ENCODE results near the gene KIF3B.
"Not testable (repeated sequence)": the region's sequence is repeated elsewhere in the genome, so short reads cannot be mapped to it uniquely, and the experiment has no call there.

Gene KIF3B

GRCh38 chr20:32357869-32358631 lies 80.6 kb downstream of the KIF3B start, which contains the start of gene ASXL1:
Gene ASXL1 (plus strand): TSS chr20:32358331. CDS start chr20:32358776, 445 bp downstream.
- peak; percentile 93 for DNase-seq

GRCh38 chr20:32358632-32358882 lies 81.1 kb downstream of the KIF3B start:
- DNase-seq: no peak

DNA sequence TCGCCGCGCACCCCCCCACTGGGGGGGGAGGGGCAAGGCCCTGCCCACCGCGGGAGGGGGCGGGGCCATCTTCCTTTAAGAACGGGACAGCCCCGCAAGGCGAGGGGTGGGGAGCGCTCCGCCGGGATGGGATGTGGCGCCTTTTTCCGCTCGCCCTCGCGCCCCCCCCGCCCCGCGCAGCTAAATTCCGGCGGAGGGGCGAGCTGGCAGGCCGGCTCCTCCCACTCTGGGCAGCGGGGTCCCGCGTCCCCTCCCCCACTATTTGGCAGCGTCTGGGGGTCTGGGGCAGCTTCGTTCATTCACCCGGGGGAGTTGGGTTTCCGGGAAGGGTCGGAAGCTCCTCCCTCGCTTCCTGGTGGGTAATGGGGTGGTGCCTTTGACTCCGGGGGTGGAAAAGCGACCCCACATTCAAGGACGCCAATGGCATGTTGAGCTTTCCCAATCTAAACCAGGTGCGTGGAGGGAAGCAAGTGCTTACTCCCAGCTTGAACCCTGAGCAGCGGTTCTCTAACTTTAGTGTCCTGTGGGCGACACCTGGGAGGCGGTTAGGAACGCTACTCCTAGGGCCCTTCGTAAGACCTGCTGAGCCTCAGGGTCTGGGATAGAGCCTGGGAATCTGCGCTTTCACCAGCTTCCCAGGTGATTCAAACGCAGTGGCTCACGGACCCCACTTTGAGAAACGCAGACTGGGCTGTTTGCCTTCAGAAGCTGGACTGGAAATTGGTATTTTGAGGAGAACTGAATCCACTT lies 81.6 kb downstream of the KIF3B start:
- DNase-seq: peak; percentile 17

DNA sequence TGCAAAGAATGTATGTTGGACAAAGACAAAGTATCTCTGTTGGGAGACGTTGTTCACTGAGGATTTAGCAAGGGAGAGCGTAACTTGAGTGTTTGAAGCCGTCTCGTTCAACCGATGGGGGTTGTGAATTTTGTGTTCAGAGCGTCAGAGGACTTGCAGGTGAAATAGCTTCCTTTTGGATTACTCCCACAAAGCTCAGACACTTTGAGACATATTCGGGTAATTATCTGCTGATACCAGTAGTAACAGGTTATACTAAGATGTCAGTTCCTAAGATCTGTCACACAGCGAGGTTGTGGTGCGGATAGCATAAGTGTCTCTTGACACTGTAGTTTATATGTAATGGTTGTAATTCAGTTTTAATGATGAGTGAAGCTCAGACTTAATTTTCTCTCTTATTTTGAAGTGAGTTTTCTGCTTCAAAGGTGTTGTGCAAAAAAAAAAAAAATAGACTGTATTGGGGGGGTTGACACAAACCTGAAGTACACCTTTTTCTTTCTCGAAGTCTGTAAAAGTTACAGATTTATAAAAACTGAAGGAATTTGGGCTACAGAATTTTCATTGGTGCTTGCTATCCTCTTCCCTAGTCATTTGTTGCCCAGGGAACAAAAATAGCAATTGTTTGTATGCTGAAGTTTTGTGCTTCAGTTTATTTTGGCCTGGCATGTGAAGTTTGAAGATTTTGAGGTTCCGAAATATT lies 82.3 kb downstream of the KIF3B start:
- no peak for DNase-seq

GRCh38 chr20:32360333-32360634 lies 82.8 kb downstream of the KIF3B start:
- DNase-seq: no peak

DNA sequence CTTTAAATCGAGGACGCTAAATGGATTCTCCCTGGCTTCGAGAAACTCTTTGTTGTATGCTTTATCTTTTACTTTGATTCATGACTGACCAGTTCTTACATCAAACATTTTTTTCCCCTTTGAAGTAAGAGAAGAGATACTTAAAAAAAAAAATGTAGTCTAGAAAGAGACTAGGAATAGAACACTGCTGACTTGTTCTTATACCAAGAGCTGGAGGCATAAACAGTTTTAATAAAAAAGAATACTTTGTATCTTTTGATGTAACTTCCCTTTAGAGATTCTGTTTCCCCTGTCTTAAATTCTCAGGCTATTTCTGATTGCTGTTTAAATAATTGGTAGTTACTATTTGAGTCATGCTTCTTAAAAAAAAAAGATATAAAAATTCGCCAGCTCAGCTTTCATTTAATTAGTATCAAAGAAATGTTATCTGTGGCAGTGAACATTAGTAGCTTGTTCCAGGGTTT lies 85.5 kb downstream of the KIF3B start:
- no peak for DNase-seq

DNA sequence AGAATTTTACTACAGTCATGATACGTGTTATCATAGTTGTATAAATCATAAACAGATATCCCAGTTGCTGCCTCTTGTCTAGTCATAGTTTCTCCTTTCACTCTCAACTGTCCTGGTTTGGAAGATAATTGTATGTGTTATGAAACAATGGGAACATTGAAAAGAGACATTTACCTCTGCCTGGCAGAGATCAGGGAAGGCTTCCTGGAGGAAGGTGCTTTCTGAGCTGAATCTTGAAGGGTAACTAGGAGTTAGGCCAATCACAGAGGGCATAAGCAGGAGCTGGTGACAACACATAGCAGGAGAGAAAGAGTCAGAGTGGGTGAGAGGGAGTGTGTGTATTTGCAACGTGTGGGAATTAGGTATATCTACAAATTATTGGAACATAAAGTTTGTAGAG lies 86.0 kb downstream of the KIF3B start:
- DNase-seq: no peak

DNA sequence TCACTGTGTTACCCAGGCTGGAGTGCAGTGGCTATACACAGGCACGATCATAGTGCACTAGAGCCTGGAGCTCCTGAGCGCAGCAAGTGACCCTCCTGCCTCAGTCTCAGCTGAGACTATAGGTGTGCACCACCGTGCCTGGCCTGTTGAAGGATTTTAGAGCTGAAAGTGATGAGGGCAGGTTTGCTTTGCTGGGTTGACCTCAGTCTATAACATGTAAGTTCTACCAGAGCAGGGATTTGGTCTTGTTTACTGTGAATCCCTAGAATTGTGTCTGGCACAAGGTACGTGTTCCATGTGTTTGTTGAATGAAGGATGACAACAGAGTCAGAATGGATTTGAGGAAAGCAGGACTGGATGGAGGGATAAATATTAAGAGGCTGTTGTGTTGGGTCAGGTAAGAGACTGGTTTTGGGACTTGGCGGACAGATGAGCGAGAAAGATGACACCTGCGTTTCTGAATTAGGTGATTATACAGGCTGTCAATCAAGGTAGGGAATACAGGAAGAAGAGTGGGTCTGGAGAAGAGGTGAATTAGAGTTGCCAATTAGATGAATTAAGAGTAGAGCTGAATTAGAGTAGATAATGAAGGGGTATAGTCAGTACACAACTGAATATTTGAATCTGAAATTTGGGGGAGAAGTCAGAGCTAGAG lies 87.2 kb downstream of the KIF3B start:
- no peak for DNase-seq

GRCh38 chr20:32365564-32365963 lies 88.1 kb downstream of the KIF3B start:
- no peak for DNase-seq

DNA sequence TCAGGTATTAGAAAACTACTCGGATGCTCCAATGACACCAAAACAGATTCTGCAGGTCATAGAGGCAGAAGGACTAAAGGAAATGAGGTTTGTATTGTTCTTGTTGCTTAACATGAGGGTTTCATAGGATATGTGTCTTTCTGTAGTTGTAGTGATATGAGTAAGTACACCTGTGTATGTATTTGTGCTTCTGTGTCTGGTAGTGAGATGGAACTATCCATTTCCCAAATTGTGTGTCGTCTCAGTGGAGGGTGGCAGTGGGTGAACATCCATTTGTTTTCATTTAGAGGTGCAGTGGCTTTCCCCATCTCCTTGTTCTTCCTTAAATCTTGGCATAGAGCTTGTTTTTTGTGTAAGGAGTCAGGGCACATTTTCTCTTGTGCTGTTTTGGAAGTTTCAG lies 88.9 kb downstream of the KIF3B start:
- DNase-seq: no peak

- DNase-seq: no peak
Observed at GRCh38 chr20:32368323-32368722, 90.9 kb downstream of the KIF3B start.

- no peak for DNase-seq
Observed at GRCh38 chr20:32368925-32369324, 91.5 kb downstream of the KIF3B start.

- no peak for DNase-seq
Observed at GRCh38 chr20:32370897-32371296, 93.4 kb downstream of the KIF3B start.

GRCh38 chr20:32378461-32378860 lies 101.0 kb downstream of the KIF3B start:
- no peak for DNase-seq

GRCh38 chr20:32380037-32380436 lies 102.6 kb downstream of the KIF3B start:
- DNase-seq: not testable (repeated sequence)

GRCh38 chr20:32380745-32381144 lies 103.3 kb downstream of the KIF3B start:
- no peak for DNase-seq

DNA sequence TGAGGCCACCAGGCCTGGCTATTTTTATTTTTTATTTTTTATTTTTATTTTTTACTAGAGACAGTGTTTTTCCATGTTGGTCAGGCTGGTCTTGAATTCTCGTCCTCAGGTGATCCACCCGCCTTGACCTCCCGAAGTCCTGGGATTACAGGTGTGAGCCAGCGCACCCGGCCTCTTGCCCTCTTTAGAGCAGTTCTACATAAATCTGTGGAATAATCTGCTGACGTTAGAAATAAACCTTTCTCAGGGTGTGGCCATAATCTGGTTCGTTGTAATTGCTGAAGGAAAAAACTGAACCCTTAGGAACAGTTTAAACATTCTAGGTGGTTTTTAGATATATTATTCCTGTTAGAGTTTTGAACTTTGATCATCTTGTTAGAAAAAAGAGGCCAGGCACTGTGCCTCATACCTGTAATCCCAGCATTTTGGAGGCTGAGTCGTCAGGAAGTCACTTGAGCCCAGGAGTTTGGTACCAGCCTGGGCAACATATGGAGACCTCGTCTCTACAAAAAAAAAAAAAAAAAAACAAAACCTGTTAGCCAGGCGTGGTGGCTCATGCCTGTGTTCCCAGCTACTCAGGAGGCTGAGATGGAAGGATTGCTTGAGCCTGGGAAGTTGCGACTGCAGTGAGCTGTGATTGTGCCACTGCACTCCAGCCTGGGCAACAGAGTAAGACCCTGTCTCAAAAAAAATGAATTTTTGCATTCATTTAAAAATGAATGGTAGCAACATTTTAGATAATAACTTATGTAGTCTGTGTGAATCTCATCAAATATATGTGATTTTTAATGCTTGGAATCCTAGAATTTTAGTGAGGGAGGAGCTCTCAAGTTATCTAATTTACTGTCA lies 104.9 kb downstream of the KIF3B start:
- no peak for DNase-seq

- not testable (repeated sequence) for DNase-seq
Observed at GRCh38 chr20:32383441-32383840, 106.0 kb downstream of the KIF3B start.
